Thoracic aorta (tissue), 2 donors: ENCODE results near the gene SSTR5. TPM values are rescaled to one million over a fixed set of nuclear protein-coding genes. Genes with fewer than 3 reads are reported as not detected.

Source experiments
- ATAC-seq: fragments of 150-250 bp; one replicate; pipeline ENCODE4 v1.8.0; 2017; ENCODE audit warnings: low read depth; ENCODE audit not compliant: insufficient number of reproducible peaks, low FRiP score
- DNase-seq: peaks from one replicate; pipeline ENCODE4 v3.0.0-alpha.2; 2020; ENCODE audit warnings: low spot score
- H3K27ac ChIP-seq, 2 donors: fragments of 200-600 bp; sonication (generic); 1 replicate in 1 of 2; 2 replicates in 1 of 2; pipeline ENCODE4 v1.5.1; 2016; ENCODE audit warnings: mild to moderate bottlenecking in 2 of 2, moderate library complexity in 2 of 2
- H3K27me3 ChIP-seq: fragments of 200-600 bp; sonication (generic); replicated peaks from 2 replicates; pipeline ENCODE4 v1.6.0; 2016; ENCODE audit warnings: mild to moderate bottlenecking; ENCODE audit not compliant: insufficient read depth
- H3K36me3 ChIP-seq: fragments of 200-600 bp; sonication (generic); one replicate; pipeline ENCODE4 v1.5.1; 2016
- H3K4me1 ChIP-seq, 2 donors: fragments of 200-600 bp; sonication (generic); 1 replicate in 1 of 2; 2 replicates in 1 of 2; pipeline versions ENCODE4 v1.5.1 to v1.6.0; 2016; ENCODE audit warnings: low read depth in 2 of 2, mild to moderate bottlenecking in 1 of 2; ENCODE audit not compliant: control insufficient read depth in 1 of 2
- H3K4me3 ChIP-seq: fragments of 200-600 bp; sonication (generic); 2 replicates; pipeline ENCODE4 v1.5.1; 2016; ENCODE audit warnings: mild to moderate bottlenecking
- H3K9me3 ChIP-seq: fragments of 200-600 bp; sonication (generic); 2 replicates; pipeline ENCODE4 v1.5.1; 2016
- total RNA-seq, 2 donors: library from RNA; depleted of rRNA; stranded (reverse); fragments of >200 nt; gene quantifications; one replicate each; pipeline versions ENCODE4 v1.1.0 to v1.2.3, GENCODE V29; 2016
- TF ChIP-seq, protein P1 (sequence below): fragments of 200-600 bp; sonication (generic); IDR thresholded peaks from one replicate; pipeline ENCODE4 v1.5.1; 2019; ENCODE audit warnings: antibody characterized with exemption

The SSTR5 gene
- total RNA-seq, 2 donors from 2014 or later, result 3.0 to 3.8 TPM

DNA sequence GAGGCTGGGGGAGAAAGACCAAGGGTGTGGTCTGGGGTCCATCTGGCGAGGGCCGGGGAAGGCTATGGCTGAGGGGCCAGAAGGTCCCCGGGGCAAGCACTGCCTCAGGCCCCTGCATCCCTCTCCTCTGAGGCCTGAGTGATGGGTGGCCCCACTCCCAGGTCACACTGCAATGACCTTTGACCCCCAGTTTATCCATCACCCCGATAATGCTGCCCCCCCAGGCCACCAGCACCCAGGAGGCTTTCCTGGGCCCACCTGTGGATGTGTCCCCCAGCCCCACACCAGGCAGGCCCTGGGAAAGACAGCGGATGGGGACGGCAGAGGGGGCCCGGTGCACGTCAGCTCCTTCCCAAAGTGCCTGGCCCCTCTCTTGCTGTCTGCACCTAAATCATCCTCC, 57.8 kb downstream of the SSTR5 start:
- DNase-seq, result no peak
- Histone ChIP-seq H3K27ac (no peak overlapping the region), H3K4me3 (no peak overlapping the region), H3K9me3 (no peaks in the 10 kb centered on the region), H3K4me1 (no peaks in the 10 kb centered on the region), H3K27me3 (no peaks in the 10 kb centered on the region), H3K36me3 (no peaks in the 10 kb centered on the region)
- ATAC-seq, result no peak
- TF ChIP-seq, protein P1, sequence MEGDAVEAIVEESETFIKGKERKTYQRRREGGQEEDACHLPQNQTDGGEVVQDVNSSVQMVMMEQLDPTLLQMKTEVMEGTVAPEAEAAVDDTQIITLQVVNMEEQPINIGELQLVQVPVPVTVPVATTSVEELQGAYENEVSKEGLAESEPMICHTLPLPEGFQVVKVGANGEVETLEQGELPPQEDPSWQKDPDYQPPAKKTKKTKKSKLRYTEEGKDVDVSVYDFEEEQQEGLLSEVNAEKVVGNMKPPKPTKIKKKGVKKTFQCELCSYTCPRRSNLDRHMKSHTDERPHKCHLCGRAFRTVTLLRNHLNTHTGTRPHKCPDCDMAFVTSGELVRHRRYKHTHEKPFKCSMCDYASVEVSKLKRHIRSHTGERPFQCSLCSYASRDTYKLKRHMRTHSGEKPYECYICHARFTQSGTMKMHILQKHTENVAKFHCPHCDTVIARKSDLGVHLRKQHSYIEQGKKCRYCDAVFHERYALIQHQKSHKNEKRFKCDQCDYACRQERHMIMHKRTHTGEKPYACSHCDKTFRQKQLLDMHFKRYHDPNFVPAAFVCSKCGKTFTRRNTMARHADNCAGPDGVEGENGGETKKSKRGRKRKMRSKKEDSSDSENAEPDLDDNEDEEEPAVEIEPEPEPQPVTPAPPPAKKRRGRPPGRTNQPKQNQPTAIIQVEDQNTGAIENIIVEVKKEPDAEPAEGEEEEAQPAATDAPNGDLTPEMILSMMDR, result no peak

Other genes with a start within 250 kb of the SSTR5 start
- 10 to 100 TPM; 47.1 to 49.3 TPM for gene LMF1, start 101.8 kb upstream of the SSTR5 start, total RNA-seq
- 10 to 100 TPM in 1 of 2 donors, 1 to 10 TPM in 1; 5.7 to 10.1 TPM for gene SOX8, start 91.0 kb upstream of the SSTR5 start, total RNA-seq
- gene C1QTNF8, start 23.5 kb downstream of the SSTR5 start, total RNA-seq, result 1 to 10 TPM; 4.3 to 7.0 TPM
- 10 to 100 TPM; 14.7 to 33.0 TPM for gene CACNA1H, start 80.4 kb downstream of the SSTR5 start, total RNA-seq
- gene TPSG1, start 152.5 kb downstream of the SSTR5 start, total RNA-seq, result under 1 TPM in 1 of 2 donors, not detected in 1; 0.54 TPM
- gene TPSB2, start 157.4 kb downstream of the SSTR5 start, total RNA-seq, result 100 to 1,000 TPM in 1 of 2 donors, 10 to 100 TPM in 1; 58.3 to 198 TPM
- 100 to 1,000 TPM in 1 of 2 donors, 10 to 100 TPM in 1; 26.0 to 164 TPM for gene TPSAB1, start 168.0 kb downstream of the SSTR5 start, total RNA-seq
- 1 to 10 TPM in 1 of 2 donors, not detected in 1; 3.1 TPM for gene TPSD1, start 183.3 kb downstream of the SSTR5 start, total RNA-seq
- gene UBE2I, start 236.9 kb downstream of the SSTR5 start, total RNA-seq, result 10 to 100 TPM; 68.2 to 76.1 TPM